HG02870 (cell line): ENCODE results near the gene MPND.

Experiments
- ATAC-seq: cut with Tn5 transposase; IDR thresholded peaks from one replicate; pipeline ENCODE4 v1.9.1; 2021; ENCODE audit warnings: mild to moderate bottlenecking, moderate library complexity; ENCODE audit not compliant: unreplicated experiment

Gene MPND

DNA sequence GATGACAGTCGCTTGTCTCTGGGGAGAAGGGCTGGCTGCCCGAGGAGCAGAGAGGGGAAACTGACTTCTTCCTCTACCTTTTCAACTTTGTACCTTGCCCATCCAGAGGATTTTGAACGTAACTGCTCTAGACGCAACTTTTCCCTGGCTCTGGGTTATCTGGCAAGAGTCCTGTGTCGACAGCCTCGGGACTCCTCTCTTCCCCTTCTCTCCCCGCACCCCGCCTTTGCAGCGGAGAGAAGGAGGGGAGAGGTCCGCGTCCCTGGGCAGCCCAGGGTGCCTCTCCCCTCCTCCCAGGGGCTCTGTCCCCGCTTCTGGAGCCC is 56.4 kb downstream of the MPND start:
- no peak for ATAC-seq

DNA sequence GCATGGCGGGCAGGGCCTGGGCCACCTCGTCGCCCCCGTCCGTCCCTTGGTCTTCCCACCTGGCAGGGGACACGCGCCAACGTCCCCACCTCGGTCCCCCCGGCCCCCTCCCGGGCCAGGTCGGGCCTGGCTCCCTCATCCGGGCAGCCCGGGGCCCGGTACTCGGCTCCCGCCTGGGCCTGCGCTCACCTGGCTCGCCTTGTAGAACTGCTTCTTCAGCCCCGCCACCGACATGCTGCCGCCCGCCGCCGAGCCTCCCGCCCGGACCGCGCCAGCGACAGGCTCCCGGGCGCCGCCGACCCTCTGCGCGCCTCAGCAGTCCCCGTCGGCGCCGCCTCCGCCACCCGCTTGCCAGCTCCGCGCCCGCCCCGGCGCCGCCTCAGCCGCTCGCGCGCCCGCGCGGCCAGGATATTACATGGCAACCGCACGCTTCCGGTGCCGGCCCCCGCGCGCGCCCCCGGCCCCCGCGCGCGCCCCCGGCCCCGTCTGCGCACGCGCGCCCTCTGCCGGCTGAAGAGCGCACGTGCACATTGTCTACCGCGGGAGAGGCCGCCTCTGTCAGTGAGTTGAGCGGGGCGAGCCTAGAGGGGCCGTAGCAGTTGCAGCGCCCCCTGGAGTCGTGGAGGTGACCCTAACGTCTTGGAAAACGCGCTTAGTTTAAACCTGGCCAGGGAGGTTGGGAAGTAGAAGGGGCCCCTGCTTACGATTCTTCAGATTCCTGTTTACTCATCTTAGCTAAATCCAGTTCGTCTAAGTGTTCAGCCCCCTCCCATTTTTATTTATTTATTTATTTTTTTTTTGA is 57.0 kb downstream of the MPND start, which contains the start of gene SH3GL1:
Gene SH3GL1 (minus strand): TSS at position 413 of the 802 bp plus-strand sequence. CDS start 179 bp downstream, at position 234.
- ATAC-seq = peak; percentile 41

DNA sequence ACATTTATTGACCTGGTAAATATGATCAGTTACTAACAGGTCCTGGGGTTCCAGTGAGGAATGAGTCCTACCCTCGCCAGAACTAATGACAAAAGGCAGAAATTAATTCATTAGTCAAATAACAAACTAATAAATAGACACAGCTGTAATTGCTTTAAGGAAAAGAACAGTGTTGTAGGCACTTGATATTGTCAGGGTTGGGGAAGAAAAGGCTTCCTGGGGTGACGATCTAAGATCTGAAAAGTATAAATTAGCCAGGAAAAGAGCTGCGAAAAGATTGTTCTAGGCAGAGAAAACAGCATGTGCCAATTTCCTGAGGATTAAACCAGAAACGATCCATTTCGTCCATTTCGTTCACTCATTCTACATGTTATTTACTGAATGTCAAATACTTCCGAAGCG is 58.4 kb downstream of the MPND start:
- ATAC-seq = no peak

GRCh38 chr19:4402171-4403004 is 59.0 kb downstream of the MPND start, which contains the start of gene CHAF1A:
TSS of gene CHAF1A (plus strand) at chr19:4402640. CDS start at chr19:4402763, 123 bp downstream.
- peak; percentile 86 for ATAC-seq

DNA sequence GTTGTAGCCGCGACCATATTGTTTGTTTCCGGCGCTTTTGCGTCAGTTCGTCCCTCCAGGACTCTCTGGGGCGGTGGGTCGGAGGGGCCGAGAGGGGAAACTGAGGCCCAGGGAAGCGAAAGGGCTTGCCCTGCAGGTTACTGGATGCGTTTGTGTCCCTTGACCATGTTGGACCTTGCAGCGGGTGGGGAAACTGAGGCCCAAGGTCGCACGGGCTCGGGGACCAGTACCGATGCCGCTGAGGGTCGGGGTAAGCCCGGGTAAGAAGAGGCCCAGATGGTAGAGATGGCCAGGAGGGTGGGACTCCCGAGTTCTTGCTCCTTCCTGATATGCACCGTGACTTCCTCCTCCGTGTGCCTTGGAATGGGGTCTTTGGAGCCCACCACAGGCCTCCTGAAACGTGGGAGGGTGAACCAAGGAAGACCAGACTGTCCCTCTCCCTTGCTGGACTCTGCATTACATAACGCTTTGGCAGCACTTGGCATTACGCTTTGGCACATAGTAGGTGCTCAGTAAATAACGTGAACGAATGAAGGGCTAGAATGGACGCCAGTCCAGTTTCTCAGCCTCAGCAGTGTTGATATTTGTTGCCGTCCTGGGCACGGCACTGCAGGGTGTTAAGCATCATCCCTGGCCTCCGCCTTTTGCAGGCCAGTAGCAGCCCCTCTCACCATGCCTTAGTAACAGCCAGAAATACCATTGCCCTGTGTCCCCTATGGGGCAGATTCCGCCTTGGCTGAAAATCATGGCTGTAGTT is 59.8 kb downstream of the MPND start:
- no peak for ATAC-seq

- no peak for ATAC-seq
Observed at GRCh38 chr19:4405977-4406376, 62.6 kb downstream of the MPND start.

DNA sequence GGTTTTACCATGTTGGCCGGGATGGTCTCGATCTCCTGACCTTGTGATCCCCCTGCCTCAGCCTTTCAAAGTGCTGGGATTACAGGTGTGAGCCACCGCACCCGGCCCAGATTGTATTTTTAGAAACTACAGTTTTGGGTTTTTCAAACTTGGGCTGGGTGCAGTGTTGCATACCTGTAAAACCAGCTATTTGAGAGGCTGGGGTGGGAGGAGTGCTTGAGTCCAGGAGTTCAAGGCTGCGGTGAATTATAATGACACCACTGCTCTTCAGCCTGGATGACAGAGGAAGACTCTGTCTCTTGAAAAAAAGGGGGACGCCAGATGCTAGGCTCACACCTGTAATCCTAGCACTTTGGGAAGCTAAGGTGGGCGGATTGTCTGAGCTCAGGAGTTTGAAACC is 63.3 kb downstream of the MPND start:
- no peak for ATAC-seq

- no peak for ATAC-seq
Observed at GRCh38 chr19:4409123-4409933, 66.0 kb downstream of the MPND start.
